HG02938 (cell line): ENCODE data around the gene SERHL2.
A peak's percentile ranks its signal among the peaks of the same experiment; 100 is the strongest.
"Not testable (repeated sequence)": the region's sequence is repeated elsewhere in the genome, so short reads cannot be mapped to it uniquely, and the experiment has no call there.

Experiments used
- ATAC-seq: cut with Tn5 transposase; IDR thresholded peaks from one replicate; pipeline ENCODE4 v1.9.1; 2021; ENCODE audit warnings: mild to moderate bottlenecking, moderate library complexity; ENCODE audit not compliant: unreplicated experiment

Gene SERHL2

DNA sequence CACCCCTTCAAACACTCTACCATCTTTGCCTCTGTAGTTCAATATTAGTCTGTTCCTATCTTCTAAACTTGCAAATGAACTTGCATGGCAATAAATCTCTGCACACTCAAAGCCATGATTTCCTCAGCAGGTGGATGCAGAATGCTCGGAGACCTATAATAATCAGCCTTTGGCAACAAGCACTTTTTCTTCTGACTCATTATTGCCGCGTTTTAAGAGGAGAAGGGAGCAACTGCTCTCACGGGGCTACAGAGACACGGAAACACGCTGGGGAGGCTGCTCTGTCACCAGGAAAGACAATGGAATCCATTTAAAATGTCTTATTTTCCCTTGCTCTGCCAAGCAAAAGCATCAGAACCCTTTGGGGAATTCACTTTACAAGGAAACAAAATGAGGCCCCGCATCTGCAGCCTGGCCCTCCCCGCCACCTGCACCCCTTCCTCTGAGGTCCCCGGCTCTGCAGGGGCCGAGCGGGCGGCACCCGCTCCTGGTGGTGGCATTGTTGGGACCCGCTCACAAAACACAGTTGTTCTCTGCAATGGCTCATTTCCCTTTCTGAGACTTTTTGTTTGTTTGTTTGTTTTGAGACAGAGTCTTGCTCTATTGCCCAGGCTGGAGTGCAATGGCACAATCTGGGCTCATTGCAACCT, 18.5 kb upstream of the SERHL2 start:
- not testable (repeated sequence) for ATAC-seq

DNA sequence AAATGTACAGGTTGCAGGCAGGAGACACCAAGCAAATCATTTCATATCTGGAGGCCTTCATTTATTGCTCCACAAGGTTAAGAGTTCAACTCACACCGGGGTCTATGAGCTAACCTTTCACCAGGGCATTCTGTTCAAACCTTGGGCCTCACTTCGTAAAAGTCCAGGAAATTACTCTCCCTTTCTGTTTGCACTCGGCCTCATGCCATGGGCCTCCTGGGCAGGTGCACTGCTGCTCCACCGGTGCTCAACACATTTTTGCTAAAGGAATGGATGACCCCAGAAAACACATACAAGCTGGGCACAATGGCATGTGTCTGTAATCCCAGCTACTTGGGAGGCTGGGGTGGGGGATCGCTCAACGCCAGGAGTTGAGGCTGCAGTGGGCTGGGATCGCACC, 17.6 kb upstream of the SERHL2 start:
- ATAC-seq: no peak

DNA sequence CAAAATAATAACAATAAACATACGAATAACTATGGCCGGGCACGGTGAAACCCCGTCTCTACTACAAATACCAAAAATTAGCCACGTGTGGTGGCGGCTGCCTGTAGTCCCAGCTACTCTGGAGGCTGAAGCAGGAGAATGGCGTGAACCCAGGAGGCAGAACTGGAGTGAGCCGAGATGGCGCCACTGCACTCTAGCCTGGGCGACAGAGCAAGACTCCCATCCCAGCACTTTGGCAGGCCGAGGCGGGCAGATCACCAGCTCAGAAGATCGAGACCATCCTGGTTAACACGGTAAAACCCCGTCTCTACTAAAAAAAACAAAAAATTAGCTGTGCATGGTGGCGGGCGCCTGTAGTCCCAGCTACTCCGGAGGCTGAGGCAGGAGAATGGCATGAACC, 17.1 kb upstream of the SERHL2 start:
- ATAC-seq: not testable (repeated sequence)

DNA sequence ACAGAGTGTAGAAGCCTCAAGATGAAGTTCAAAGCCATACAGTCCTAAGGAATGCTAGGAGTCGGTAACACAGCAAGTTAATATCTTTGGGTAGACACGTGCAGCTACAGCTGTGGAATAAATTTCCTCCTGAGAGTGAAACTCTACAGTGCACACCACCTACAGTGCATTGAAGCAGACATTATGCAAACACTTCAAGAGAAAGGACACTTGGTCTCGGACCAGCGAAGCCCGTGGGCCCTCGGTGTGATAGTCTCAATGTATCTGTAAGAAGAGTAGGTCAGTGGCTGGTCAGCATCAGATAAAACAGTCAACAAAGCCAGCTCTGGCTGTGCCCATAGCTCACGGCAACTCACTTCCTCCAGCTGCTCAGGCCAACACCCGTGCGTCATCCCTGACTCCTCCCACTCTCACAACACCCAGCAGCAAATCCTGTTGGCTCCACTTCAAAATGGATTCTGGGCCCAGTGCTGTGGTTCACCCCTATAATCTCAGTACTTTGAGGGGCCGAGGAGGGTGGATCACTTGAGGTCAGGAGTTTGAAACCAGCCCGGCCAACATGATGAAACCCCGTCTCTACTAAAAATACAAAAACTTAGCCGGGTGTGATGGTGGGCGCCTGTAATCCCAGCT, 16.4 kb upstream of the SERHL2 start:
- ATAC-seq: peak; percentile 55

DNA sequence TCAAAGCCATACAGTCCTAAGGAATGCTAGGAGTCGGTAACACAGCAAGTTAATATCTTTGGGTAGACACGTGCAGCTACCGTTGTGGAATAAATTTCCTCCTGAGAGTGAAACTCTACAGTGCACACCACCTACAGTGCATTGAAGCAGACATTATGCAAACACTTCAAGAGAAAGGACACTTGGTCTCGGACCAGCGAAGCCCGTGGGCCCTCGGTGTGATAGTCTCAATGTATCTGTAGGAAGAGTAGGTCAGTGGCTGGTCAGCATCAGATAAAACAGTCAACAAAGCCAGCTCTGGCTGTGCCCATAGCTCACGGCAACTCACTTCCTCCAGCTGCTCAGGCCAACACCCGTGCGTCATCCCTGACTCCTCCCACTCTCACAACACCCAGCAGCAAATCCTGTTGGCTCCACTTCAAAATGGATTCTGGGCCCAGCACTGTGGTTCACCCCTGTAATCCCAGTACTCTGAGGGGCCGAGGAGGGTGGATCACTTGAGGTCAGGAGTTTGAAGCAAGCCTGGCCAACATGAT, 14.5 kb upstream of the SERHL2 start:
- ATAC-seq: not testable (repeated sequence)

DNA sequence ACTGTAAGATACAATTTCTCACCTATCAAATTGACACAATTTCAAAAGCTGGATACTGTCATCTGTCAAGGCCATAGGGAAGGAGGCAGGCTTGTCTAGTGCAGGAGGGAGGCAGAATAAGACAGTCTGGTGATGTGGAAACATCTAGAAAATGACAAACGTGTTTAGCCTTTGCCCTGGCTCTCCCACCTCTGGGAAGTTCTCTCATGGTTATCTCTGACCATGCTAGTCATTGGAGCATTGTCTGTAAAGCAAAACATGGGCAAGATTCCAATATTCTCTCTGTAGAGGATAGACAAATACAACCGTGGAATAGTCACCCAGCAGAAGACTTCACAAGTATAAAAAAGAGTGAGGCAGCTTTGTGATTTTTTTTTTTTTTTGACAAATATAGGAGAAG, 9.1 kb upstream of the SERHL2 start:
- no peak for ATAC-seq

DNA sequence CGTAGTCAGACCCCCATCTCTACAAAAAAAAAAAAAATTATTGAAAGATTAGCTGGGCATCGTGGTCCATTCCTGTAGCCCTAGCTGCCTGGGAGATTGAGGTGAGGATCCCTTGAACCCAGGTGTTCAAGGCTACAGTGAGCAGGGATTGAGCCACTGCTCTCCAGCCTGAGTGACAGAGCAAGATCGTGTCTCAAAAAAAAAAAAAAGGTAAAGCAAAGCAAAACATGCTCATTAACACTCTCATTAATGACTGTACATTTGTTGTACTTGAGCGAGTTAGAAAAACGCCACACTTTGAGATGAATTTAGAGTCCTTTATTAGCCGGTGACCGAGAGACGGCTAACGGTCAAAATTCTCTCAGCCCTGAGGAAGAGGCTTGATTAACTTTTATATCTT, 6.2 kb upstream of the SERHL2 start:
- no peak for ATAC-seq

DNA sequence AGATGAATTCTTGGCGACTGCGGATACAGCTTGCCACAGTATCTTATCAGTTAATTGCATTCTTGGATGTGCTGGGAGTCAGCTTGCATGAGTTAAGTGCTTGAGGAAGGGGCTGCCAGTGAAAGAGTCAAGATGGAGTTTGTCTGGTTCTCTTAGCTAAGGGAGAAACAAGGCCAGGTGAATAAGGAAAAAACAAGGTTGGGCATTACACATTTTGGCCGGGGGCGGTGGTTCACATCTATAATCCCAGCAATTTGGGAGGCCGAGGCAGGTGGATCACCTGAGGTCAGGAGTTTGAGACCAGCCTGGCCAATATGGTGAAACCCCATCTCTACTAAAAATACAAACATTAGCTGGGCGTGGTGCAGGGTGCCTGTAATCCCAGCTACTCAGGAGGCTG, 5.6 kb upstream of the SERHL2 start:
- not testable (repeated sequence) for ATAC-seq

DNA sequence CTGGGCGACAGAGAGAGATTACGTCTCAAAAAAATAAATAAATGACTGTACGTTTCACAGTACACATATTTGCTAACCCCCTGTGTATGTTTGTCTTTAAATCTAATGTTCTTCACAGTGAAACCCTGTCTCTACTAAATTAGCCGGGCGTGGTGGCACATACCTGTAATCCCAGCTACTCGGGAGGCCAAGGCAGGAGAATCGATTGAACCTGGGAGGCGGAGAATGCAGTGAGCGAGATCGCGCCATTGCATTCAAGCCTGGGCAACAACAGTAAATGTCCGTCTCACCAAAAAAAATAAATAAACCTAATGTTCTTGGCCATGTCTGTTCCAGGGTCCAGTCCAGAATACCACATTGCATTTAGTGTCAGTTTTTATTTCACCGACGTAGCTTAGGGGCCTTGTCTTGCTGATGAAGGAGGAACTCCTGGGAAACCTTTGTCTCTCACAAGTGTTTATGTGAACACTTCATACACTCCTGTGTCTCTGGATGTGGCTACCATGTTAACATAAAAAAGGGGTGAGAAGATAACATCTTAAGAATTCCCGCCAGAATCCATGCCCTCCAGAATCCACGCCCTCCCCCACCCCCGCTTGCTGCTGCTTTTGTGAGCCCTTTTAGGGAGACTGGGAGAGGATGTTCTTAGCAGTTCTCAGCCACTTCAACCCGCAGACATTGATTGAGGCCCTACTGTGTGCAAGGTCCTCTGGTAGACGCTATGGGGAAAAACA, 5.0 kb upstream of the SERHL2 start:
- no peak for ATAC-seq

DNA sequence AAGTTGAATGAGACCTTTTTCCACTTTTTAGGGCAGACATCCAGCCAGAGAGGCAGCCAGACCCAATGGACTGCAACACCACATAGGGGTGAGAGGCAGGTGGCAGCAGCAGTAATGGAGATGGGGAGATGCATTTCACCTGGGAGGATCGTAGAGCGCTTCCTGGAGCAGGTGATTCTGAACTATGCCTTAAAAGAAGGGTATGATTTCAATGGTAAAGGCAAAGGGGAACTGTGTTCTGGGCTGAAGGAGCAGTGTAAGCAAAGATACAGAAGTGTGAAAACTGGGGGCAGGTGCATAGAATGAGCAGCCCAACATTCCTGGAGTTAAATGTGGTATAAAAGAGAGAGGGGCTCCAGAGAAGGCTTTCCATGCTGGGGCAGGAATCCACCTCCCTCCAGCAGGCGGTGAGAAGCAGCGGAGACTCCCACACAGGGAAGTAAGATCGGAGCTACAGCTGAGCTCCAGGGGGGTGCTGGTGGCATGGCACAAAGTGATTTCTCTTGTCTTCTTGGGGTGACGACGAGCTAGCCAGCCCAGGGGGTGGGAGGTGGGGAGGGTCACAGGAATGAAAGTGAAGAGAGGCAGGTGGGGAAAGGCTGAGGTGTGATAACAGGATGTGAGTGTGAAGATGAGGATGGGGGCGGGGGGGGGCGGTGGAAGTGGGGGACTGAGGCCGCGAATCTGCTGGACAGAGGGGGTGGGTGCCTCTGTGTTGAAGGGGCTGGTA, 4.3 kb upstream of the SERHL2 start:
- ATAC-seq: no peak

DNA sequence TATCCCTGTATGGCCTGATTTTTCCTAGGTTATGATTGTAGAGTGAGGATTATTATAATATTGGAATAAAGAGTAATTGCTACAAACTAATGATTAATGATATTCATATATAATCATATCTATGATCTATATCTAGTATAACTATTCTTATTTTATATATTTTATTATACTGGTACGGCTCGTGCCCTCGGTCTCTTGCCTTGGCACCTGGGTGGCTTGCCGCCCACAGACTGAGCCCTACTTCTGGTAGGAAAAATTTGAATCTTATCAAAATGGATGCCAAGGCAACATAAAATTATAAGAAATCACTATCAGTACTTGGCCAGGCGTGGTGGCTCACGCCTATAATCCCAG, 1.5 kb upstream of the SERHL2 start:
- not testable (repeated sequence) for ATAC-seq

DNA sequence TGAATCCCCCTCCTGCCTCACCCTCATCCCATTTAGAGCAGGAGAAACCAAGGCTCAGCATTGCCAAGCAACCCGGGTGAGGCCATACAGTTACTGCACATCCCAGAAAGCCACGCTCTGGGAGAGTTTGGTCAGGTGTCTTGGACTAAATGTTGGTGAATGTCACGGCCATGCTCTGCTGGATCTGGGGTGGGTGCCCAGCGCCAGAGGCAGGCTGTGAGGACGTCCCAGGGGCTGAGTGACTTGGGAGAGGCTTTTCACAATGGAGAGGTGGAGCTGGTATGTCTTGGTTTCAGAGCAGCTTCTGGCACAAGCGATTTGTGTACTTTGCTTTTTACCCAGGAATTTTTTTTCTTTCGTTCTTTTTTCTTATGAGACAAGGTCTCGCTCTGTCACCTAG, 6.6 kb downstream of the SERHL2 start:
- no peak for ATAC-seq

DNA sequence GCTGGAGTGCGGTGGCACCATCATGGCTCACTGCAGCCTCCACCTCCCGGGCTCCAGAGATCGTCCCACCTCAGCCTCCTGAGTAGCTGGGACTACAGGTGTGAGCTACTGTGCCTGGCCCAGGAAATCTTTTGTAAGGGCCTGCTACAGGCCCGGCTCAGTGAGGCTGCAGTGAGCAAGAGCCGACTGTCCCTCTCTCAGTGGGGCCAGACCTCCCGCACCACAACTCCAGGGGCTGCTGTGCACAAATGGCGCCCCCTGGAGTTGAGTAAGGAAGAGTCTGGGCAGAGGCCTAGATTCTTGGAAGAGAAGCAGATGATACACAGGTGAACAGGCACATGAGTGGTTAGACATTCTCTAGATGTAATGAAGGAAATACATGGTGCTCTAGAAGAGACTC, 7.0 kb downstream of the SERHL2 start:
- ATAC-seq: no peak

DNA sequence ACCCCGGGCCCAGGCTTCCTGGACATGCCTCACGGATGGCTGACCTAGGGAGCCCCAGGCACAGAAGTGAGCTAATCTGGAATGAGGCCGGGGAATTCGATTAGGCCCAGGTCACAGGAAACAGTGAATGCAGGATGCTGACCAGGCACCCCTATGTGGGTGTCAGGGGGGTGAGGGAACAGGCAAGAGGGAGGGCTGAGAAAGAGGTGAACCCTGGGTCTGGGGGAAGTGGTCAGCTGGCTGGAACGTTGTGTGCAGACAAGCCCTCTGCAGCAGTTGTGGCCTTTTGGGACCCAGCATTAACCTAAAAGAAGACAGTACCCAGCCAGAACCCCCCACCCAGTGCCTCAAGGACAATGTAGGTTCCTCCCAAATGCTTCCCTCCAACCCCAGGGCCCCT, 8.1 kb downstream of the SERHL2 start:
- no peak for ATAC-seq

DNA sequence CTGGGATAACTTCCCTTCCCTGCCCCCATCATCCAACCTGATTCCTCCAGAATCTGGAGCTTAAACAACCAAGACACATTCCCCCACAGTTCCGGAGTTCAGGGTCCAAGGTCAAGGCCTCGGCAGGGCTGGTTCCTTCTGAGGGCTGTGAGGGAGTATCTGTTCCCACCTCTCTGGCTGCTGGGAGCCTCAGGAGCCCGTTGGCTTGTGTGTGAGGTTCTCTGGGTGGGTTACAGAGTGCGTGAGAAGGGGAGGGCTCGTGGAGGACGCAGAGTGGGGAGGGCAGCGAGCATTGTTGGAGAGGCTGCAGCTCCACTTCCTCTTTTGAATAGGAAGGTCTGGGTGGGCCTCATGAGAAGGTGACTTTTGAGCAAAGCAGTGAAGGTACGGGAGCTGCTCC, 8.5 kb downstream of the SERHL2 start:
- no peak for ATAC-seq

DNA sequence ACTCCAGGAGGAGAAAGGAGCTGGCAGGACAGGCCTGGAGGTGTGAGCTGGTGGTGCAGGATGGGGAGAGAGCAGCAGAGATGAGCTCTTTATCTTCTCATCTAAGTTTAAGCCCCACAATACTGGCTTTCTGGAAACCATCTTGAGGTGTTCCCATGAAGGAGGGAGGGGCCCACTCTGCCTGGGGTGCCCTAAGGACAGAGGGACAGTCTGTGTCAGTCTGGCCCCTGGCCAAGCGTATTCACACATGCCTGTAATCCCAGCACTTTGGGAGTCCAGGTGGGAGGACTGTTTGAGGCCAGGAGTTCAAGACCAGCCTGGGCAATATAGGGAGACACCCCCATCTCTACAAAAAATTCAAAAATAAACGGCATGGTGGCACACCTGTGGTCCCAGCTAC, 8.9 kb downstream of the SERHL2 start:
- no peak for ATAC-seq

DNA sequence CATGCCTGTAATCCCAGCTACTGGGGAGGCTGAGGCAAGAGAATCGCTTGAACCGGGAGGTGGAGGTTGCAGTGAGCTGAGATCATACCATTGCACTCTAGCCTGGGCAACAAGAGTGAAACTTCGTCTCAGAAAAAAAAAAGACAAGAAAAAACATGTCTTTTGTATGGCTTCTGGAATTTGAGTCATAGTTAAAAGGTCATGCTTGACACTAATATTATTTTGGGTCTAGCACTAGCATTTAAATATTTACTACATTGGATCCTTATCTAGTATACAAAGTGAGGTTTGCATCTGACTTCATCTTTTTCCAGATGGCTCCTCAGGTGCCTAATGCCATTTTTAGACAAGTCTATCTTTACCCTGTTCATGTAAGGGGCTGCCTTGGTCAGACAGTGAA, 10.2 kb downstream of the SERHL2 start:
- not testable (repeated sequence) for ATAC-seq

DNA sequence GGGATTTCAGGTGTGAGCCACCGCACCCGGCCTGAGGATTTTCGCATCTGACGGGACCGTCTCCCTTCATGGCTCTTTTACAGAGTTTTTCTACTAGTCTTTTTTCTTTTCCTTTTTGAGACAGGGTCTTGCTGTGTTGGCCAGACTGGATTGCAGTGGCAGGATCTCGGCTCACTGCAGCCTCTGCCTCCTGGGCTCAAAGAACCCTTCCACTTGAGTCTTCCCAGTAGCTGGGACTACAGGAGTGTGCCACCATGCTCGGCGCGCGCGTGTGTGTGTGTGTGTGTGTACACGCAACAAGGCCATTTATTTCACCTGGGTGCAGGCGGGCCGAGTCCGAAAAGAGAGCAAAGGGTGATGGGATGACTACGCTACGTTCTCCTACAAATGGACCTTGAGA, 10.9 kb downstream of the SERHL2 start:
- no peak for ATAC-seq

DNA sequence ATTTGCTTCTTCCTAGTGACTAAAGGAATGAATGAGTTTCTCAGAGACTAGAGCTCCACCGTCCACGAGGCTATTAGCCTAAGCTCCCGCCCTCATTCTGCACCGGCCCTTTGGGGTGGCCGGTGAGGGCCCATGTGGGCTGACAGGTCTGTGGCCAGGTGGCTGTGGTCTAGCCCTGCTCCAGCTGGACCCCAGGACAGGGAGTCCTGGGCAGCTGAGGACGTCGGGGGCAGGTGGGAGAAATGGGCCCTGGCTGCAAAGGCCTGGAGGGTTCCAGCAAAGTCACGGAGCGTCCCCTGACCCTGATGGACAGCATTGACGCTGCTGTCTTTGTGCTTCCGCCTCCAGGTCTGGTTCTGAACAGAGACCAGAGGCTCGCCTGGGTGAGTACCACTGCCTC, 12.2 kb downstream of the SERHL2 start:
- no peak for ATAC-seq

DNA sequence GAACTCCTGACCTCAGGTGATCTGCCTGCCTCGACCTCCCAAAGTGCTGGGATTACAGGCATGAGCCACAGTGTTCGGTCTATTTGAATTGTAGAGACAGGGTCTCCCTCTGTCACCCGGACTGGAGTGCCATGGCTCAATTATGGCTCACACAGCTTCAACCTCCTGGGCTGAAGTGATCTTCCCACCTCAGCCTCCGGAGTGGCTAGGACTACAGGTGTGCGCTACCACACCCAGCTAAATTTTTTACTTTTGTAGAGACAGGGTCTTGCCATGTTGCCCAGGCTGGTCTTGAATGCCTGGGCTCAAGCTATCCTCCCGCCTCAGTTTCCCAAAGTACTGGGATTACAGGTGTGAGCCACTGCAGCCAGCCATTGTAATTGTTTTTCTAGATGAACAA, 14.2 kb downstream of the SERHL2 start:
- not testable (repeated sequence) for ATAC-seq

DNA sequence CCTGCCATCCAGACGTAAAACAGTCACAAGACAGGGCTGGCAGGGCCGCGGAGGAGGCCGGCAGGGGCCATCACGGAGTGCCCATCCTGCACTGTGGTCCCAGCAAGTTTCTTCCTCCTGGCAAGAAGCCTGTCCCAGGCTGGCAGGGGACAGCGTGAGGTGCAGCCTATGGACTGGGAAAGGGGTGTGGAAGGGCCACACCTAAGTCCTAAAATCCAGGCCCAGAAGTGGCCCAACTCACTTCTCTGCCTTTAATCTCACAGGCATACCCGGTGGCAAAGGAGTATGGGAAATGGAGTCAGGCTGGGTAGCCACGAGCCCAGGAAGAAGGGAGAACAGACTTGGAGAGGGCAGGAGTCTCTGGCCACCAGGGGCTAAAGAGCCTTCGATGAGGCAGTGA, 16.8 kb downstream of the SERHL2 start:
- not testable (repeated sequence) for ATAC-seq
